ENCODE results near the gene ZNF550. TPM values are rescaled to one million over a fixed set of nuclear protein-coding genes. Genes with fewer than 3 reads are reported as not detected.

The ZNF550 gene
- total and polyA plus RNA-seq, 10 of the 15 experiments (the other 5 are each of a cell fraction or from before 2014, with no cell fraction given) = 2.6 to 14.0 (median 7.4) TPM

DNA sequence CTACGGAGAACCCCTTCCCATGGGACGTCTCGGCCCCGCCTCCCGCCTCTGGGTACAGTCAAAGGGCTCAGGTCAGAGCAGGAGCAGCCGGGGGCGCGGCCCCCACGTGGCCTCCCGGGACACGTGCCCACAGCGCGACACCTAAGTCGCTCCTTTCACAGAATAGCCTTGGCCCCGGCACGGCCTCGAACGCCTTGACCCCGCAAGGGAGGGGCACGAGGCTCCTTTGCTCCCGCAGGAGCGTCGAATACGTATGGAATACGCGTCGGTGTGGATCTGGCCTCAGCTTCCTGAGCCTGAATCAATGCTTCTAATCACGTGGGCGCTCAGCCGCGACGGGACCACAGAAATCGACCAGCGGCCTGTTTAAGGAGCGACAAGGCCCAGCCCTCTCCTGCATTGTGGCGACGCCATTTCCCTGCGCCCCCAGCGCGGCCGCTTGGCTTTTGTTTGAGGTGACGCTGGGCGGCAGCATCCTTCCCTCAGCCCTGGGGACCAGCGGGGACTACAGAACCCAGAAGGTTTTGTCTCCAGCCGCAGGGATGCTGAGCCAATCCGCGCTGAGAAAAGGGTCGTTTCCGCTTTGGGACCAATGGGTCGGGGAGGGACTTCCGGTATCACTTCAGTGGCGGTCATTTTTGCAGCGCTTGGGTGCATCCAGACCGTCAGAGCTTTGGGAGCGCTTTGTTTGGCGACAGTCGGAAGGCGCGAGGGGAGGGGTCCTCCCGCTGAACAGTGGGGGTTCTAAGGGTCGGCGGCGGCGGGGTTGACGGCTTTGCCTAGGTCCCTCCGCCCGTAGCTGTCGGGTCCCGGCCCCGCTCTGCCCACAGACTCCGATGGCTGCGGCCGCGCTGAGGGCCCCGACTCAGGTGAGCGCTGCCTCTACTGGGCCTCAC lies 24.1 kb upstream of the ZNF550 start, which contains the start of gene ZIK1 (continued):
- TF ChIP-seq, protein P1, sequence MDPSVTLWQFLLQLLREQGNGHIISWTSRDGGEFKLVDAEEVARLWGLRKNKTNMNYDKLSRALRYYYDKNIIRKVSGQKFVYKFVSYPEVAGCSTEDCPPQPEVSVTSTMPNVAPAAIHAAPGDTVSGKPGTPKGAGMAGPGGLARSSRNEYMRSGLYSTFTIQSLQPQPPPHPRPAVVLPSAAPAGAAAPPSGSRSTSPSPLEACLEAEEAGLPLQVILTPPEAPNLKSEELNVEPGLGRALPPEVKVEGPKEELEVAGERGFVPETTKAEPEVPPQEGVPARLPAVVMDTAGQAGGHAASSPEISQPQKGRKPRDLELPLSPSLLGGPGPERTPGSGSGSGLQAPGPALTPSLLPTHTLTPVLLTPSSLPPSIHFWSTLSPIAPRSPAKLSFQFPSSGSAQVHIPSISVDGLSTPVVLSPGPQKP (IDR thresholded peaks at IDR 0.05; ENCODE audit: low read depth, low read length) = 0 out of 2 replicates have a peak, but pooled peaks have one; percentile 8
- TF ChIP-seq EED (IDR thresholded peaks at IDR 0.05; ENCODE audit: low read depth) (no peak), BHLHE40 (IDR thresholded peaks at IDR 0.05; ENCODE audit: borderline replicate concordance in 1 of 2, low read depth in 2 of 2, low read length in 1 of 2) (0 out of 4 replicates have a peak, but pooled peaks of 1 of the 2 experiments have one; percentile 22), YY1 (IDR thresholded peaks at IDR 0.05; ENCODE audit: low read depth, low read length) (peak; percentile 80), ETV6 (conservative IDR thresholded peaks at IDR 0.05 in 1 of 2, IDR thresholded peaks at IDR 0.05 in 1 of 2; ENCODE audit: borderline replicate concordance in 1 of 2, low read depth in 1 of 2) (no peak), SMAD5 (IDR thresholded peaks at IDR 0.05; ENCODE audit: low read depth) (no peak), MEF2A (IDR thresholded peaks at IDR 0.05; ENCODE audit: insufficient read depth, low read depth, low read length) (no peak)
- TF ChIP-seq, protein P2, sequence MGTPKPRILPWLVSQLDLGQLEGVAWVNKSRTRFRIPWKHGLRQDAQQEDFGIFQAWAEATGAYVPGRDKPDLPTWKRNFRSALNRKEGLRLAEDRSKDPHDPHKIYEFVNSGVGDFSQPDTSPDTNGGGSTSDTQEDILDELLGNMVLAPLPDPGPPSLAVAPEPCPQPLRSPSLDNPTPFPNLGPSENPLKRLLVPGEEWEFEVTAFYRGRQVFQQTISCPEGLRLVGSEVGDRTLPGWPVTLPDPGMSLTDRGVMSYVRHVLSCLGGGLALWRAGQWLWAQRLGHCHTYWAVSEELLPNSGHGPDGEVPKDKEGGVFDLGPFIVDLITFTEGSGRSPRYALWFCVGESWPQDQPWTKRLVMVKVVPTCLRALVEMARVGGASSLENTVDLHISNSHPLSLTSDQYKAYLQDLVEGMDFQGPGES (IDR thresholded peaks at IDR 0.05) = no peak
- TF ChIP-seq, protein P3, sequence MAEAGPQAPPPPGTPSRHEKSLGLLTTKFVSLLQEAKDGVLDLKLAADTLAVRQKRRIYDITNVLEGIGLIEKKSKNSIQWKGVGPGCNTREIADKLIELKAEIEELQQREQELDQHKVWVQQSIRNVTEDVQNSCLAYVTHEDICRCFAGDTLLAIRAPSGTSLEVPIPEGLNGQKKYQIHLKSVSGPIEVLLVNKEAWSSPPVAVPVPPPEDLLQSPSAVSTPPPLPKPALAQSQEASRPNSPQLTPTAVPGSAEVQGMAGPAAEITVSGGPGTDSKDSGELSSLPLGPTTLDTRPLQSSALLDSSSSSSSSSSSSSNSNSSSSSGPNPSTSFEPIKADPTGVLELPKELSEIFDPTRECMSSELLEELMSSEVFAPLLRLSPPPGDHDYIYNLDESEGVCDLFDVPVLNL (IDR thresholded peaks at IDR 0.05; ENCODE audit: low read depth, low read length) = peak; percentile 61; the same call in 1 of the 2 replicates
- TF ChIP-seq, protein P4, sequence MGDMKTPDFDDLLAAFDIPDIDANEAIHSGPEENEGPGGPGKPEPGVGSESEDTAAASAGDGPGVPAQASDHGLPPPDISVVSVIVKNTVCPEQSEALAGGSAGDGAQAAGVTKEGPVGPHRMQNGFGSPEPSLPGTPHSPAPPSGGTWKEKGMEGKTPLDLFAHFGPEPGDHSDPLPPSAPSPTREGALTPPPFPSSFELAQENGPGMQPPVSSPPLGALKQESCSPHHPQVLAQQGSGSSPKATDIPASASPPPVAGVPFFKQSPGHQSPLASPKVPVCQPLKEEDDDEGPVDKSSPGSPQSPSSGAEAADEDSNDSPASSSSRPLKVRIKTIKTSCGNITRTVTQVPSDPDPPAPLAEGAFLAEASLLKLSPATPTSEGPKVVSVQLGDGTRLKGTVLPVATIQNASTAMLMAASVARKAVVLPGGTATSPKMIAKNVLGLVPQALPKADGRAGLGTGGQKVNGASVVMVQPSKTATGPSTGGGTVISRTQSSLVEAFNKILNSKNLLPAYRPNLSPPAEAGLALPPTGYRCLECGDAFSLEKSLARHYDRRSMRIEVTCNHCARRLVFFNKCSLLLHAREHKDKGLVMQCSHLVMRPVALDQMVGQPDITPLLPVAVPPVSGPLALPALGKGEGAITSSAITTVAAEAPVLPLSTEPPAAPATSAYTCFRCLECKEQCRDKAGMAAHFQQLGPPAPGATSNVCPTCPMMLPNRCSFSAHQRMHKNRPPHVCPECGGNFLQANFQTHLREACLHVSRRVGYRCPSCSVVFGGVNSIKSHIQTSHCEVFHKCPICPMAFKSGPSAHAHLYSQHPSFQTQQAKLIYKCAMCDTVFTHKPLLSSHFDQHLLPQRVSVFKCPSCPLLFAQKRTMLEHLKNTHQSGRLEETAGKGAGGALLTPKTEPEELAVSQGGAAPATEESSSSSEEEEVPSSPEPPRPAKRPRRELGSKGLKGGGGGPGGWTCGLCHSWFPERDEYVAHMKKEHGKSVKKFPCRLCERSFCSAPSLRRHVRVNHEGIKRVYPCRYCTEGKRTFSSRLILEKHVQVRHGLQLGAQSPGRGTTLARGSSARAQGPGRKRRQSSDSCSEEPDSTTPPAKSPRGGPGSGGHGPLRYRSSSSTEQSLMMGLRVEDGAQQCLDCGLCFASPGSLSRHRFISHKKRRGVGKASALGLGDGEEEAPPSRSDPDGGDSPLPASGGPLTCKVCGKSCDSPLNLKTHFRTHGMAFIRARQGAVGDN (IDR thresholded peaks at IDR 0.05) = peak; percentile 56; the same call in 1 of the 2 replicates
- TF ChIP-seq, protein P5, sequence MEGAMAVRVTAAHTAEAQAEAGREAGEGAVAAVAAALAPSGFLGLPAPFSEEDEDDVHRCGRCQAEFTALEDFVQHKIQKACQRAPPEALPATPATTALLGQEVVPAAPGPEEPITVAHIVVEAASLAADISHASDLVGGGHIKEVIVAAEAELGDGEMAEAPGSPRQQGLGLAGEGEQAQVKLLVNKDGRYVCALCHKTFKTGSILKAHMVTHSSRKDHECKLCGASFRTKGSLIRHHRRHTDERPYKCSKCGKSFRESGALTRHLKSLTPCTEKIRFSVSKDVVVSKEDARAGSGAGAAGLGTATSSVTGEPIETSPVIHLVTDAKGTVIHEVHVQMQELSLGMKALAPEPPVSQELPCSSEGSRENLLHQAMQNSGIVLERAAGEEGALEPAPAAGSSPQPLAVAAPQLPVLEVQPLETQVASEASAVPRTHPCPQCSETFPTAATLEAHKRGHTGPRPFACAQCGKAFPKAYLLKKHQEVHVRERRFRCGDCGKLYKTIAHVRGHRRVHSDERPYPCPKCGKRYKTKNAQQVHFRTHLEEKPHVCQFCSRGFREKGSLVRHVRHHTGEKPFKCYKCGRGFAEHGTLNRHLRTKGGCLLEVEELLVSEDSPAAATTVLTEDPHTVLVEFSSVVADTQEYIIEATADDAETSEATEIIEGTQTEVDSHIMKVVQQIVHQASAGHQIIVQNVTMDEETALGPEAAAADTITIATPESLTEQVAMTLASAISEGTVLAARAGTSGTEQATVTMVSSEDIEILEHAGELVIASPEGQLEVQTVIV (IDR thresholded peaks at IDR 0.05; ENCODE audit: borderline replicate concordance, partially characterized antibody) = no peak
- TF ChIP-seq, protein P6, sequence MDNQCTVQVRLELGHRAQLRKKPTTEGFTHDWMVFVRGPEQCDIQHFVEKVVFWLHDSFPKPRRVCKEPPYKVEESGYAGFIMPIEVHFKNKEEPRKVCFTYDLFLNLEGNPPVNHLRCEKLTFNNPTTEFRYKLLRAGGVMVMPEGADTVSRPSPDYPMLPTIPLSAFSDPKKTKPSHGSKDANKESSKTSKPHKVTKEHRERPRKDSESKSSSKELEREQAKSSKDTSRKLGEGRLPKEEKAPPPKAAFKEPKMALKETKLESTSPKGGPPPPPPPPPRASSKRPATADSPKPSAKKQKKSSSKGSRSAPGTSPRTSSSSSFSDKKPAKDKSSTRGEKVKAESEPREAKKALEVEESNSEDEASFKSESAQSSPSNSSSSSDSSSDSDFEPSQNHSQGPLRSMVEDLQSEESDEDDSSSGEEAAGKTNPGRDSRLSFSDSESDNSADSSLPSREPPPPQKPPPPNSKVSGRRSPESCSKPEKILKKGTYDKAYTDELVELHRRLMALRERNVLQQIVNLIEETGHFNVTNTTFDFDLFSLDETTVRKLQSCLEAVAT (IDR thresholded peaks at IDR 0.05) = peak; percentile 89
